SJSA1 (cell line): ENCODE data around the gene SYMPK. TPM values are rescaled to one million over a fixed set of nuclear protein-coding genes. Genes with fewer than 3 reads are reported as not detected.
"Not testable (repeated sequence)": the region's sequence is repeated elsewhere in the genome, so short reads cannot be mapped to it uniquely, and the experiment has no call there.

ENCODE experiments used
- DNase-seq, 2 experiments: peaks; one replicate each; pipeline ENCODE4 v3.0.0-alpha.2; 2015 to 2020; ENCODE audit warnings: low spot score in 2 of 2, low read depth in 1 of 2
- H3K27ac ChIP-seq: fragments of 250-450 bp; sonication (Bioruptor Pico); 2 replicates; pipeline ENCODE4 v1.5.1; 2020; ENCODE audit warnings: mild to moderate bottlenecking, moderate library complexity
- H3K27me3 ChIP-seq: fragments of 250-450 bp; sonication (Bioruptor Pico); replicated peaks from 2 replicates; pipeline ENCODE4 v1.5.1; 2020; ENCODE audit warnings: mild to moderate bottlenecking, moderate library complexity
- H3K36me3 ChIP-seq: fragments of 250-450 bp; sonication (Bioruptor Pico); 2 replicates; pipeline ENCODE4 v1.5.1; 2020; ENCODE audit warnings: mild to moderate bottlenecking
- H3K4me1 ChIP-seq: fragments of 250-450 bp; sonication (Bioruptor Pico); replicated peaks from 2 replicates; pipeline ENCODE4 v1.6.1; 2021; ENCODE audit warnings: mild to moderate bottlenecking
- H3K4me3 ChIP-seq: fragments of 250-450 bp; sonication (Bioruptor Pico); 2 replicates; pipeline ENCODE4 v1.5.1; 2020; ENCODE audit warnings: mild to moderate bottlenecking
- H3K9me3 ChIP-seq: fragments of 250-450 bp; sonication (Bioruptor Pico); replicated peaks from 2 replicates; pipeline ENCODE4 v1.5.1; 2020; ENCODE audit warnings: mild to moderate bottlenecking
- total RNA-seq: library from RNA; depleted of rRNA; stranded (reverse); fragments of >200 nt; shearing (Covaris generic); gene quantifications from 2 replicates; pipeline ENCODE4 v1.2.3, GENCODE V29; 2014

SYMPK gene
- total RNA-seq, 1 experiment from 2014 or later, result 32.4 TPM

GRCh38 chr19:45881909-45882528 is 19.1 kb upstream of the SYMPK start:
- Histone ChIP-seq H3K27ac (no peak overlapping the region), H3K36me3 (peaks cover 35% of the 10 kb centered on the region), H3K9me3 (no peaks in the 10 kb centered on the region; the same call in 1 of the 2 replicates), H3K4me3 (no peak overlapping the region), H3K27me3 (no peaks in the 10 kb centered on the region), H3K4me1 (peaks cover 25% of the 10 kb centered on the region)
- DNase-seq, result no peak

DNA sequence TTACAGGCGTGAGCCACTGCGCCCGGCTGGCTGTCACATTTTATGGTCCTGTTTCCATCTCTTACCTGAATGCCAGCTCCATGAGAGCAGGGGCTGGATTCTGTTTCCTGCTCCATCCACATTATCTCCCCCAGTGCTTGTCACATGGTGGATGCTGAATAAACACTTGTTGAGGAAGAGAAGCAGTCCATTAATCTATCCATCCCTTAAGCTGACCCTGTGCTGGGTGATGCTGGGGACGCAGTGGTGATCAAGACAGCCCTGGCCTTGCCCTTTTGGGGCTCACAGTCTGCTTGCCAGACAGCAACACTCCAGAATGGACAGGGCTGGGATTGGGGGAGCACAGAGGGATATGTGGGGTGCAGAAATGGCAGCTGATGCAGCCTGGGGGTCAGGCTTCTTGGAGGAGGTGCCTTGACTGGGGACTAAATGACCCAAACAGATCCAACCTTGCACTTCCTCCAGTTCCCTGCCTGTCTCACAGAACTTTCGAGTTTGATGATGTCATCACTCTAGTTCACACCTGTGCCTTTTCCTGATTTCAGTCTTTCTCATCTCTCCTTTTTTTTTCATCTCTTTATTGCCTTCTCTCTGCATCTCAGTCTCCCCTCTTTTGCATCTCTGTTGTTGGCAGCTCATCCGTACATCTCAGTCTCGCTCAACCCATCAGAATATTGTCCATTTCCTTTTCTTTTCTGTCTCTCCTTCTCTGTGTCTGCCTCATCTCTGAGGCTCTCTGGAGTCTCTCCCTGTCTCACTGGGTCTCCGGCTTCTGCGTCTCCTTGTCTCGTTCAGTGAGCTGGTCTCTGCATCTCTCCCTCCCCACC is 18.3 kb upstream of the SYMPK start:
- Histone ChIP-seq H3K4me3 (no peak overlapping the region), H3K4me1 (peaks cover 29% of the 10 kb centered on the region), H3K27me3 (no peaks in the 10 kb centered on the region), H3K36me3 (peaks cover 35% of the 10 kb centered on the region), H3K9me3 (no peaks in the 10 kb centered on the region; the same call in 1 of the 2 replicates), H3K27ac (no peak overlapping the region)
- DNase-seq, result no peak

DNA sequence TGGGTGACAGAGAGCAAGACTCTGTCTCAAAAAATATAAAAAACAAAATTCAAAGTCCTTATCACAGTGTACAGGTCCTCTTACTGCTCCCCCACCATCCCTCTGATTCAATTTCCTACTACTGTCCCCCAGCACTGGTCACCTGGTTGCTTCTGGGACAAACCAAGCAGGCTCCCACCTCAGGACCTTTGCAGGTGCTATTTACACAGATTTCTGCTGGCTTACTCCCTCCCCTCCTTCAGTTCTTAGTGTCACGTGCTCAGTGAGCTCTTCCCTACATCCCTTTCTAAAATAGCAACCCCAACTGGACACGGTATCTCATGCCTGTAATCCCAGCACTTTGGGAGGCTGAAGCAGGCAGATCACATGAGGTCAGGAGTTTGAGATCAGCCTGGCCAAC is 17.0 kb upstream of the SYMPK start:
- peaks cover 20% of the 10 kb centered on the region for H3K4me1 ChIP-seq
- H3K36me3 ChIP-seq, result peaks cover 25% of the 10 kb centered on the region
- DNase-seq, result no peak
- H3K9me3 ChIP-seq, result no peaks in the 10 kb centered on the region
- no peak overlapping the region for H3K27ac ChIP-seq
- no peaks in the 10 kb centered on the region for H3K27me3 ChIP-seq
- H3K4me3 ChIP-seq, result no peak overlapping the region

- Histone ChIP-seq H3K4me1 (peaks cover 14% of the 10 kb centered on the region), H3K4me3 (no peak overlapping the region), H3K27ac (no peak overlapping the region), H3K9me3 (no peaks in the 10 kb centered on the region), H3K36me3 (peaks cover 16% of the 10 kb centered on the region), H3K27me3 (no peaks in the 10 kb centered on the region)
- DNase-seq, result no peak
Observed at GRCh38 chr19:45879055-45879454, 16.1 kb upstream of the SYMPK start.

- DNase-seq, result no peak
- H3K4me1 ChIP-seq, result peaks cover 11% of the 10 kb centered on the region
- H3K4me3 ChIP-seq, result no peak overlapping the region
- no peaks in the 10 kb centered on the region for H3K9me3 ChIP-seq
- H3K36me3 ChIP-seq, result peaks cover 10% of the 10 kb centered on the region
- H3K27ac ChIP-seq, result no peak overlapping the region
- H3K27me3 ChIP-seq, result no peaks in the 10 kb centered on the region
Observed at GRCh38 chr19:45878043-45878794, 15.3 kb upstream of the SYMPK start.

DNA sequence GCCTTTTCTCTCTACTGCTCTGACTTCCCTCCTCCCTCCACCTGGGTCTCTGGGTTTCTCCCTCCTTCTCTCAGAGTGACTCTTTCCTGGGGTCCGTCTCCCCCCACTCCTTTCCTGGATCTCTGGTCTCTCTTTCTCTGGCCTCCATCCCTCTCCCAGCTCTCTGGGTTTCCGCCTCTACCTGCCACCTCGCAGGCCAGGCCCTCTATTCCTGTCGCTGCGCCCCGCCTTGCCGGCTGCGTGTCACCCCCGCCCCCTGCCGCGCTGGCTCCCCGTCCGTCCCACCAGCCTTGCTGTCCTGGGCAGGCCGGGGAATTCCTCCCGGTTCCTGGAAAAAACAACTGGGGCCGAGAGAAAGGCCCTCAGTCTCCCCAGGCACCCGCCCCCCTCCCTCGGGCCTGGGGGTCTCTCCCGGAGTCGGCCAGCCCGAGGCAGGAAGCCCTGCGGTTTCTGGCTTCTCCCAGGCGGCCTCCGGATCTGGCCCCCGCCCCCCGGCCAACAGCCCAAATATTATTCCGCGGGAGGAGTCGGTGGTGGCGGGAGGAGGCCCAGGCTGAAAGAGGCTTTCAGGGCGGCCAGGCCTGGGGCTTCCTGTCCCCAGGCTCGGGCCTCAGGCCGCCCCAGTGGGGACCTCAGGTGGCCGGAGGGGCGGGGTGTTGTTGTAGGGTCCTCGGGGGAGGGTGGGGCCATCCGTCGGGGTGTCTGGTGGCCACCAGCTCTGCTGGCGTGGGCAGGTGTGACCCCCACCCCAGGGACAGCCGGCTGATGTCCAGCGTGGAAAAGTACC is 13.7 kb upstream of the SYMPK start:
- Histone ChIP-seq H3K27me3 (no peaks in the 10 kb centered on the region), H3K27ac (no peak overlapping the region), H3K4me1 (peaks cover 9% of the 10 kb centered on the region), H3K4me3 (no peak overlapping the region), H3K9me3 (no peaks in the 10 kb centered on the region), H3K36me3 (no peaks in the 10 kb centered on the region)
- no peak for DNase-seq

- Histone ChIP-seq H3K9me3 (no peaks in the 10 kb centered on the region), H3K27ac (no peak overlapping the region), H3K36me3 (no peaks in the 10 kb centered on the region), H3K4me1 (peaks cover 9% of the 10 kb centered on the region), H3K4me3 (no peak overlapping the region), H3K27me3 (peaks cover 2% of the 10 kb centered on the region; the same call in 1 of the 2 replicates)
- DNase-seq, result no peak
Observed at GRCh38 chr19:45876161-45876410, 13.1 kb upstream of the SYMPK start.

- Histone ChIP-seq H3K4me1 (peaks cover 9% of the 10 kb centered on the region), H3K9me3 (no peaks in the 10 kb centered on the region), H3K27ac (no peak overlapping the region), H3K27me3 (peaks cover 5% of the 10 kb centered on the region; the same call in 1 of the 2 replicates), H3K36me3 (no peaks in the 10 kb centered on the region), H3K4me3 (no peak overlapping the region)
- DNase-seq, result no peak
Observed at GRCh38 chr19:45874620-45874966, 11.6 kb upstream of the SYMPK start.

GRCh38 chr19:45873219-45873772 is 10.3 kb upstream of the SYMPK start:
- Histone ChIP-seq H3K4me3 (no peak overlapping the region), H3K27me3 (peaks cover 7% of the 10 kb centered on the region; the same call in 1 of the 2 replicates), H3K27ac (no peak overlapping the region), H3K4me1 (peaks cover 9% of the 10 kb centered on the region), H3K9me3 (no peaks in the 10 kb centered on the region), H3K36me3 (no peaks in the 10 kb centered on the region)
- no peak for DNase-seq

DNA sequence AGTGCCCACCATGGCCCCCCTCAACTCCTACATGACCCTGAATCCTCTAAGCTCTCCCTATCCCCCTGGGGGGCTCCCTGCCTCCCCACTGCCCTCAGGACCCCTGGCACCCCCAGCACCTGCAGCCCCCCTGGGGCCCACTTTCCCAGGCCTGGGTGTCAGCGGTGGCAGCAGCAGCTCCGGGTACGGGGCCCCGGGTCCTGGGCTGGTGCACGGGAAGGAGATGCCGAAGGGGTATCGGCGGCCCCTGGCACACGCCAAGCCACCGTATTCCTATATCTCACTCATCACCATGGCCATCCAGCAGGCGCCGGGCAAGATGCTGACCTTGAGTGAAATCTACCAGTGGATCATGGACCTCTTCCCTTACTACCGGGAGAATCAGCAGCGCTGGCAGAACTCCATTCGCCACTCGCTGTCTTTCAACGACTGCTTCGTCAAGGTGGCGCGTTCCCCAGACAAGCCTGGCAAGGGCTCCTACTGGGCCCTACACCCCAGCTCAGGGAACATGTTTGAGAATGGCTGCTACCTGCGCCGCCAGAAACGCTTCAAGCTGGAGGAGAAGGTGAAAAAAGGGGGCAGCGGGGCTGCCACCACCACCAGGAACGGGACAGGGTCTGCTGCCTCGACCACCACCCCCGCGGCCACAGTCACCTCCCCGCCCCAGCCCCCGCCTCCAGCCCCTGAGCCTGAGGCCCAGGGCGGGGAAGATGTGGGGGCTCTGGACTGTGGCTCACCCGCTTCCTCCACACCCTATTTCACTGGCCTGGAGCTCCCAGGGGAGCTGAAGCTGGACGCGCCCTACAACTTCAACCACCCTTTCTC is 9.4 kb upstream of the SYMPK start:
- no peak overlapping the region for H3K27ac ChIP-seq

GRCh38 chr19:45870798-45871197 is 7.9 kb upstream of the SYMPK start:
- Histone ChIP-seq H3K27ac (no peak overlapping the region), H3K4me3 (no peak overlapping the region), H3K4me1 (no peaks in the 10 kb centered on the region), H3K27me3 (peaks cover 16% of the 10 kb centered on the region; the same call in 1 of the 2 replicates), H3K9me3 (no peaks in the 10 kb centered on the region), H3K36me3 (no peaks in the 10 kb centered on the region)
- DNase-seq, result no peak

More for the DNA sequence above, 9.4 kb upstream of the SYMPK start:
- H3K4me3 ChIP-seq, result no peak overlapping the region
- no peak for DNase-seq
- H3K36me3 ChIP-seq, result no peaks in the 10 kb centered on the region
- peaks cover 9% of the 10 kb centered on the region for H3K4me1 ChIP-seq
- H3K9me3 ChIP-seq, result no peaks in the 10 kb centered on the region
- H3K27me3 ChIP-seq, result peaks cover 7% of the 10 kb centered on the region; the same call in 1 of the 2 replicates

GRCh38 chr19:45867241-45867640 is 4.3 kb upstream of the SYMPK start:
- not testable (repeated sequence) for H3K4me3 ChIP-seq, H3K27ac ChIP-seq, DNase-seq, H3K36me3 ChIP-seq, H3K9me3 ChIP-seq
- Histone ChIP-seq H3K27me3 (peaks cover 41% of the 10 kb centered on the region), H3K4me1 (peaks cover 11% of the 10 kb centered on the region)
